IPS-18a (cell line): ENCODE data around the gene SLC2A10.

Source experiments
- H3K27ac ChIP-seq: one replicate; pipeline ENCODE4 v1.5.1; 2013; ENCODE audit warnings: low read length
- H3K27me3 ChIP-seq: one replicate; pipeline ENCODE4 v1.6.1; 2013; ENCODE audit warnings: mild to moderate bottlenecking, low read length; ENCODE audit not compliant: control insufficient read depth, insufficient read depth
- H3K36me3 ChIP-seq: one replicate; pipeline ENCODE4 v1.6.1; 2013; ENCODE audit warnings: low read depth, low read length; ENCODE audit not compliant: control insufficient read depth
- H3K4me1 ChIP-seq: one replicate; pipeline ENCODE4 v1.6.1; 2013; ENCODE audit warnings: low read depth, low read length; ENCODE audit not compliant: control insufficient read depth
- H3K4me3 ChIP-seq: one replicate; pipeline ENCODE4 v1.5.1; 2013; ENCODE audit warnings: low read length
- H3K9ac ChIP-seq: one replicate; pipeline ENCODE4 v1.6.1; 2013; ENCODE audit warnings: mild to moderate bottlenecking, low read length, moderate library complexity
- H3K9me3 ChIP-seq: one replicate; pipeline ENCODE4 v1.6.1; 2013; ENCODE audit warnings: low read depth, low read length; ENCODE audit not compliant: control insufficient read depth

SLC2A10 gene

DNA sequence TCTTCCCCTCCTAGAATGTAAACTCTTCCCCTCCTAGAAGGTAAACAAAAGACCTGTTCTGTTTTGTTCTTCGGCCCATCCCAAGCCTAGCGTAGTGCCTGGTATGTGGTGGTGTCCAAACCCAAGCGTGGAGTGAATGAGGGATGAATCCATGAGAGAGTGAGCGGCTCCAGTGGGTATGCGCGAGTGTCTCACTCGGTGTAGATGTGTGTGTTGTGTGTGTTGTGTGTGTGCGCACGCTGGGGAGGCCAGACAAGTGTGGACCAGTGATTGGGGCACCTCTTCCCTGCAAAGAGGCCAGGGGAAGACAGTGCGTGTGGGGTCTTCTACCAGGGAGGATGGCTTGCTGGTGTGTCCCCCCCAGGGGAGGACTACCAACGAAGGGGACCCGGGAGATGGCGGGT is 392 bp upstream of the SLC2A10 start:
- H3K27me3 ChIP-seq, result peaks cover 10% of the 10 kb centered on the region
- H3K4me1 ChIP-seq, result peaks cover 23% of the 10 kb centered on the region
- no peaks in the 10 kb centered on the region for H3K36me3 ChIP-seq
- peak overlapping the region; percentile 28 for H3K9ac ChIP-seq
- no peak overlapping the region for H3K27ac ChIP-seq
- H3K9me3 ChIP-seq, result no peaks in the 10 kb centered on the region
- peak overlapping the region; percentile 69 for H3K4me3 ChIP-seq

DNA sequence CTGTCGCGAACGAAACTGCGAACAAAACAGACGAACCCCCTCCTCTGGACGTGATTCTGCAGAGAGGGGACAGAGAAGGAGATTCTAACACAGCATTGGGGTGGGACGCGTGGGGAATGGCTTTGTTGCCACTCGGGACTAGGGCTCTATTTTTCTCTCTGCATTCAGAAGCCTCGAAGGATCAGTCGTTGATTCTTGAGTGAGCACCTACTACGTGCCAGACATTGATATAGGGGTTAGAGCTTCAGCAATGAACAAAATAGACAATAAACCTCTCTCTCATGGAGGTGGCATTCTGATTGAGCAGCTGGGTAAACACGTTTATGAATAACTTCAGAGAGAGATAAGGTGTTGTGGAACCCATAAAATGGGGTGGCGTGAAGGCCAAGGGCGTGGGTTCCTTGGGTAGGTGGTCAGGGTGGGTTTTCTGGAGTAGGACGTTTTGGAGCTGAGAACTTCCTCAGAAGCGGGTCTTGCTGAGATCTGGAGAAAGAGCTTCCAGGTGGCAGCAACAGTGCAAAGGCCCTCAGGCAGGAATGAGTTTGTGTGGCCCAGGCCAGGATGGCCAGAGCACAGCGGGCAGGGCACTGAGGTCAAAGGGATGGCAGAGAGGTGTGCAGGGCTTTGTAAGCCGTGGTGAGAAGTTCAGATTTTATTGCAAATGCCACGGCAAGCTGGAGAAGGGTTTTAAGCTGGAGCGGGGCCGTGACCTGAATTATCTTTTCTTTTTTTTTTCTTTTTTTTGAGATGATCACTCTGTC is 884 bp downstream of the SLC2A10 start:
- Histone ChIP-seq H3K27ac (no peak overlapping the region), H3K9ac (peak overlapping the region; percentile 46), H3K9me3 (no peaks in the 10 kb centered on the region), H3K27me3 (peaks cover 10% of the 10 kb centered on the region), H3K36me3 (no peaks in the 10 kb centered on the region), H3K4me1 (peaks cover 20% of the 10 kb centered on the region), H3K4me3 (peak overlapping the region; percentile 69)

DNA sequence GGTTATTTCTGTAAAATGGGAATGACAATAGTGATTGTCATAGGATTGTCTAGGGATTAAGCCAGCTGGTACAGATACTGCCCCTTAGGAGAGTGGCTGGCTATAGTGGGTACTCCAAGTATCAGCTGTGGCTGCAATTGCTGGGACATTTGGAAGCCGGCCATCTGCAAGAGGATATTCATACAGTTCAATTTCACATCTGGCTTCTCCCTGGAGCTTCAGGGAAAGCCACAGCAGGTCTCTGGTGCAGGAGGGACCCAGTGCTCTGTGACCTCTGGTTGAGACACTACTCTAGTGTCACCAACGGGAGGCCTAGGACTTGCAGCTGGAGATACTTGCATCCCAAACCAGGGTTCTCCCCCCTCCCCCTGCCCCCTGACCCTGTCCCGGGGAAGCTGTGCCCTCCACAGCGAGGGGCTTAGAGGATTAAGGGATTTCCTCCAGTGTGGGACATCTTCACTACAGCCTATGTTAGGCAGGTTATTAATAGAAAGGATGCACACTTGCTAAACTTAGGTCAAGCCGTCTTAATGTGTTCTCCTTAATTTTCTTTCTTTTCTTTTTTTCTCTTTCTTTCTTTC is 2.7 kb downstream of the SLC2A10 start:
- Histone ChIP-seq H3K4me1 (peaks cover 20% of the 10 kb centered on the region), H3K27me3 (peaks cover 10% of the 10 kb centered on the region), H3K4me3 (no peak overlapping the region), H3K27ac (no peak overlapping the region), H3K9ac (no peak overlapping the region), H3K9me3 (no peaks in the 10 kb centered on the region), H3K36me3 (no peaks in the 10 kb centered on the region)

DNA sequence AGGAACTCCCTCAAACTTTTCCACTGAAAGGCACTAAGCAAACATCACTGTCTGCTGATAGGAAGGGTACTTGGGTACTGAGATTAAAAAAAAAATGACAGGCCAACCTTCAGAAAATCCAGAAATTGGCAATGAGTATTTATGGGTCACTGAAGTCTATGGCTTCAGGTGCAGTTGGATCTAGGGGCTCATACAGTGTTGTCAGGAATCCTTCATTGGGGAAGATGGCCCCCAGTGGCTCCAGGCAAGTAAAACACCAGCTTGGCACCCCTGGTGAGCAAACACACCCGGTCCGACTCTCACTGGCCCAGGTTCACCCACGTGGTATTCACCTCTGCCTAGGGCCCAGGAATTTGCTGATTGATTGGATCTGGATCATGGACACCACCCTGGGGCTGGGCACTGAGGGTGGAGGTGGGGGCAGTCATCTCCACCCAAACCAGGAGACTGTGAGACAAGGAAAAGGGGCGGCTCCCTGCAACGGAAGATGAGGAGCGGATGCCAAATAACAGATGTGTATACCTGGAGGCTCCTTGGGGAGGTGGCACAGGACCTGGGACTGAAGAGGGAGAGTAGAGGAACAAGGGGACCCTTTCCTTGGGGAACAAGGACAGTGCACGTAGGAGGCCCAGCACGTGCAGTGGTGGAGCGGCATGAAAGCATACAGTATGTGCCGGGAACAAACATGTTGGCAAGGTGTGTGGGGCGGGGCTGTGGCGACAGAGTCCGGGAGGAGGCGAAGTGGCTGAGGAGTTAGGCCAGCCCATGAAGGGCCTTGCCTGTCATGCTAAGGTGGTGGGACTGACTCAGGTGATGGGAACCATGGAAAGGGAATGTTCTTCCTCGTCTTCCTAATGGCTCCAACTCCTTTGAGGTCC is 4.7 kb downstream of the SLC2A10 start:
- no peak overlapping the region for H3K4me3 ChIP-seq
- H3K9ac ChIP-seq, result no peak overlapping the region
- no peaks in the 10 kb centered on the region for H3K36me3 ChIP-seq
- no peak overlapping the region for H3K27ac ChIP-seq
- no peaks in the 10 kb centered on the region for H3K9me3 ChIP-seq
- H3K4me1 ChIP-seq, result peaks cover 10% of the 10 kb centered on the region
- H3K27me3 ChIP-seq, result peaks cover 6% of the 10 kb centered on the region

- Histone ChIP-seq H3K9me3 (no peaks in the 10 kb centered on the region), H3K27me3 (peaks cover 3% of the 10 kb centered on the region), H3K36me3 (no peaks in the 10 kb centered on the region), H3K4me3 (no peak overlapping the region), H3K4me1 (peaks cover 6% of the 10 kb centered on the region), H3K27ac (no peak overlapping the region), H3K9ac (no peak overlapping the region)
Observed at GRCh38 chr20:46715292-46715756, 5.9 kb downstream of the SLC2A10 start.

GRCh38 chr20:46717818-46718541 is 8.5 kb downstream of the SLC2A10 start:
- Histone ChIP-seq H3K36me3 (no peaks in the 10 kb centered on the region), H3K9me3 (no peaks in the 10 kb centered on the region), H3K4me1 (peaks cover 4% of the 10 kb centered on the region), H3K9ac (no peak overlapping the region), H3K4me3 (no peak overlapping the region), H3K27ac (no peak overlapping the region), H3K27me3 (no peaks in the 10 kb centered on the region)

- H3K9me3 ChIP-seq, result no peaks in the 10 kb centered on the region
- peaks cover 3% of the 10 kb centered on the region for H3K4me1 ChIP-seq
- H3K4me3 ChIP-seq, result no peak overlapping the region
- no peaks in the 10 kb centered on the region for H3K27me3 ChIP-seq
- H3K36me3 ChIP-seq, result no peaks in the 10 kb centered on the region
- H3K27ac ChIP-seq, result no peak overlapping the region
- no peak overlapping the region for H3K9ac ChIP-seq
Observed at GRCh38 chr20:46720019-46720418, 10.6 kb downstream of the SLC2A10 start.

GRCh38 chr20:46720776-46721425 is 11.5 kb downstream of the SLC2A10 start:
- Histone ChIP-seq H3K9ac (no peak overlapping the region), H3K36me3 (no peaks in the 10 kb centered on the region), H3K27ac (no peak overlapping the region), H3K4me3 (no peak overlapping the region), H3K4me1 (no peaks in the 10 kb centered on the region), H3K9me3 (no peaks in the 10 kb centered on the region), H3K27me3 (no peaks in the 10 kb centered on the region)

DNA sequence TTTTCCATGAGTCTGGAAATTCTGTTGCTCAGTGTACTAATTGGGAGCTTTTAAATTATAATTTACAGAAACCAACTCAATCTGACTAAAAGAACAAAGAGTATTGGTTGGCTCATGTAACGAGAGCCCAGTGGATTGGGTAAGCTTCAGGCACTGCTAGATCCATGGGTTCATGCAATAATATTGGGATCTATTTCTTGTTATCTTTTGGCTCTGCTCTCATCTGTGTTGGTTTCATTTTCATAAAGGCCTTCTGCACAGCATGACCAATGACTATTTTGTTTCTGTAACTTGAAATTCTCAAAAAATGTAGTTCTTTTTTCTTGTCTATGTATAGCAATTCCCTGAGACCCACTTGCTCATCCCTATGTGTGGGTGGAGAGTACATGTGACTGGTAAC is 12.0 kb downstream of the SLC2A10 start:
- Histone ChIP-seq H3K9ac (no peak overlapping the region), H3K9me3 (no peaks in the 10 kb centered on the region), H3K27ac (no peak overlapping the region), H3K4me1 (no peaks in the 10 kb centered on the region), H3K36me3 (no peaks in the 10 kb centered on the region), H3K4me3 (no peak overlapping the region), H3K27me3 (no peaks in the 10 kb centered on the region)

DNA sequence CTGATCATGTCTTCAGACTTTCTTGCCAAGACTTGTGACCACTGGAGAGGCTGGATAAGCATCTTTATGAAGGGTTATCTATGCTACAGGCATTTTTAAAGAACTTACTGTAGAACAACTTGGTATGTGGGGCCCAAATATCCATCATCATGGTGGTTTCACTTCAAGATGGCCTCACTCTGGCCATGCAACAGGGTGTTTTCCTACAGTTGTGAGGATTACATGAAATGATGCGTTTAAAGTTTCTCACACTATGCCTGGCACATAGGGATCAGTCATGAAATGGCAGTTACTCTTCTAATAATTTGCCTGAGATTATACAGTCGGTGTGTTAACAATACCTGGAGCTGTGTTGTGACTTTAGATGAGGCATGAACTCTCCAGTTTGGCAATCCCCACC is 13.0 kb downstream of the SLC2A10 start:
- no peak overlapping the region for H3K27ac ChIP-seq
- no peaks in the 10 kb centered on the region for H3K36me3 ChIP-seq
- H3K9ac ChIP-seq, result no peak overlapping the region
- no peaks in the 10 kb centered on the region for H3K27me3 ChIP-seq
- no peaks in the 10 kb centered on the region for H3K9me3 ChIP-seq
- H3K4me1 ChIP-seq, result no peaks in the 10 kb centered on the region
- no peak overlapping the region for H3K4me3 ChIP-seq

DNA sequence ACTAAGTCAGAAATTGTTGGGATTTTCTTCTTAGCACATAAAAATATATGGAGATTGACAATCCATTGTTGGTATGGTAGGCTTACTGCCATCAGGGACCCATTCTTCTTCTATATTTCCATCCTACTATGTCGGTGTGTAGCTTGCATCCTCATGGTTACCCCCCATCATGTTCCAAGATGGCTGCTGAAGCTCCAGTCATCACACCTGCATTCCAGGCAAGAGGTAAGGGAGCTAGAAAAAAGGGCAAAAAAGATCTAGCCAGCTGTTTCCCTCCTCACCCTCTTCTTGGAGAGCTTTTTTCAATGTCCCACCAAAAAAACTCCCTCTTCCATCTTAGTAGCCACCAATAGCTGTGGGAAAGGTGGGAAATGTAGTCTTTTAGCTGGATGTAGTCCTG is 13.6 kb downstream of the SLC2A10 start:
- H3K9me3 ChIP-seq, result no peaks in the 10 kb centered on the region
- no peak overlapping the region for H3K27ac ChIP-seq
- no peaks in the 10 kb centered on the region for H3K36me3 ChIP-seq
- no peaks in the 10 kb centered on the region for H3K27me3 ChIP-seq
- no peak overlapping the region for H3K4me3 ChIP-seq
- no peak overlapping the region for H3K9ac ChIP-seq
- H3K4me1 ChIP-seq, result no peaks in the 10 kb centered on the region
